ENCODE data around the gene ADAM11.

Gene ADAM11

DNA sequence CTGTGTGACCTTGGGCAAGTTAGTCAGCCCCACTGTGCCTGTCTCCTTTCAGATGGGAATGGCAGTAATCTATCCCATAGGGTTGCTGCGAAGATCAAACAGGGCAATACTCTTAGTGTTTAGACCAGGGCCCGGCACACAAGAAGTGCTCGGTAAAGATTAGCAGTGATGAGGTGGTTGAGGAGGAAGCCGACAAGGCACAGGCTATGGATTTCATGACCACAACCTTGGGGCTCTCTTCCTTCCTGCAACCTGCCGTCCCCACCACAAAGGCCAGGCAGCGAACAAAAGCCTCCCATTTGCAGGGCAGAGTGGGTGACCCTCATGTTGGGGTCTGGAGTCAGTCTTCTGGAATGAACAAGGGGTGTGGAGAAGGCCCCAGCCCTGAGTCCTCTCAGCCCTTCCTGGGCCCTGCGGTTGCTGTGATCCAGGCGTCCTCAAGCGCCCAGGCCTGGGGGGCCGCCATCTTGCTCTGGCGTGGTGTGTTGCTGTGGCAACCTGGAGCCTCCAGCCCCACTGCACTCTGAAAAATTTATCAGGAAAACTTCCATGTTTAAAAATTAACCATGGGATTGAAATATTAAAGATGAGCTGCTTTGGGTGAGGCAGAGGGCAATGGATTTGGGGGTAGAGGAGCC, 9.8 kb downstream of the ADAM11 start:
- no peak for TF ChIP-seq CTCF (conservative IDR thresholded peaks at IDR 0.05)

GRCh38 chr17:44769230-44769629, 10.4 kb downstream of the ADAM11 start:
- H3K27ac ChIP-seq = no peak overlapping the region
- TF ChIP-seq CTCF (conservative IDR thresholded peaks at IDR 0.05) = no peak

More for the DNA sequence above, 9.8 kb downstream of the ADAM11 start:
- no peak overlapping the region for H3K27ac ChIP-seq

DNA sequence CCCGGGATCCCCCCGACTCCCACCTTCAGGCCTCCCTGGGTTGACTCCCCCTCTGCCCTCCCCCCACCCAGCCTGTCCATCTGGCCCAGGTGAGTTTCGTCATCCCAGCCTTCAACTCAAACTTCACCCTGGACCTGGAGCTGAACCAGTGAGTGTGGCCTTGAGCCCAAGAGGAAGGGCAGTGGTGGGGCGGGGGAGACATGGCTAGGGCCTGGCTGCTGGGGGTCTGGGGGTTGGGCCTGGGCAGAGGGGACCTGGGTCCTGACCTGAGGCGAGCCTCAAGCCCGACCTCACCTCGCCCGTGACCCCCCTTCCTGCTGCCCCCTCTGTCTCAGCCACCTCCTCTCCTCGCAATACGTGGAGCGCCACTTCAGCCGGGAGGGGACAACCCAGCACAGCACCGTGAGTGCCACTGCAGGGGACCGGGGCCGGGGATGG, 10.9 kb downstream of the ADAM11 start:
- no peak overlapping the region for H3K27ac ChIP-seq

DNA sequence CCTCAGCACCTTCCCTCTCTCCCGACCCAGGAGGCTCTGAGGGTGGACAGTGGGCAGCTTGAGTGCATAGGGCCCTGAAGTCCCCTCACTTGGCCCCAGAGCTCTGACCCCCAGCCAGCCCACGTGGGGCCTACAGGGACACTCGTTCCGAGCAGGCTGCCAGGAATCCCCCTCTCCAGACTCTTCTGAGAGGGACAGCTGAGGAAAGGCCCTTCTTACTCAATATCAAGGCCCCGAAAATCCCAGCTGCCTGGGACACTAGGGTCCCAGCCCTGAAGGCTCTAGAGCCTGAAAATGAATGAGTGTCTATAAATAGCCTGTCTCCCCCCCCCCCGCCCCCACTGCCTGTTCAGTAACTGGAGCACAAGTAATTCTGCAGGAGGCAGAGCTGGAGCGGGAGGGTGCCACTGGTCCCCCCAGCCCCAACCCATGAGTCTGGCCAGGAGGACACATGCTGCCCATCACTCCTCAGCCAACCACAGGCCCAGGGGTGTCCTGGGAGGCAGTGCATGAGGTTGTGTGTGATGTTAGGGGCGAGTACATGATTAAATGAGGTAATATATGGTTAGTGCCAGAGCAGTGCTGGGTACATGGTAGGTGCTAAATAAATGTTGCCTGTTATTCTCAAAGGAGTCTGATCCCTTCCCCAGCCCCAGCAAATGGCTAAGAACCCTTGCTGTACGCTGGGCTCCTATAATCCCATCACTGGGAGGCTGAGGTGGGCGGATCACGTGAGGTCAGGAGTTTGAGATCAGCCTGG, 11.6 kb downstream of the ADAM11 start:
- H3K27ac ChIP-seq = no peak overlapping the region
- TF ChIP-seq CTCF (conservative IDR thresholded peaks at IDR 0.05) = no peak

More for the DNA sequence above, 10.9 kb downstream of the ADAM11 start:
- no peak for TF ChIP-seq CTCF (conservative IDR thresholded peaks at IDR 0.05)

DNA sequence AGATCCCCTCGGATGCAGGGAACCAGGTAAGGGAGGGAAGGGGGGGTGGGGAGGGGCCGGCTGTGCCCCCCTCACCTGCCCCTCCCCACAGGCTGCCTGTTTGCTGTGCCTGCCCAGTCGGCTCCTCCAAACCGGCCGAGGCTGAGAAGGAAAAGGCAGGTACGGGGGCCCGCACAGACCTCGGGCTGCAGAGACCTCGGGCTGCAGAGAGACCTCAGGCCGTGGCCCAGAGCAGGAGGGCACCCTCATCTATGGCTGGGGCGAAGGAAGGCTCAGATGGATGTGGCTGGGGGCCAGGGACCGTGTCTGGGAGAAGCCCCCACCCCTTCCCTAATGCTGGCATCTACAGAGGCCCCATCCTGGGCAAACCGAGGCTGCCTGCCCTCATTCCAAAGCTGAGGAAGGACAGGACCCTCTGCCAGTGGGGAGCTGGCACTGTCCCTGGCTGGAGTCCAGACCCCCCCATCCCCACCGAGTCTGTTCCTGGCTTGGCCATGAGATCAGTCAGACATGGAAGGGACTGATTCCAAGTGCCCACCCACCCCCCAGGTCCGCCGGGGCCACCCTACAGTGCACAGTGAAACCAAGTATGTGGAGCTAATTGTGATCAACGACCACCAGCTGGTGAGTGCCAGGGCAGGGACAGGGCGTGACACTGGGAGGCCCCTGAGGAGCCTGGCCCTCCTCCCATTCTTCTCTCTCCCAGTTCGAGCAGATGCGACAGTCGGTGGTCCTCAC, 13.7 kb downstream of the ADAM11 start:
- TF ChIP-seq CTCF (conservative IDR thresholded peaks at IDR 0.05) = no peak

DNA sequence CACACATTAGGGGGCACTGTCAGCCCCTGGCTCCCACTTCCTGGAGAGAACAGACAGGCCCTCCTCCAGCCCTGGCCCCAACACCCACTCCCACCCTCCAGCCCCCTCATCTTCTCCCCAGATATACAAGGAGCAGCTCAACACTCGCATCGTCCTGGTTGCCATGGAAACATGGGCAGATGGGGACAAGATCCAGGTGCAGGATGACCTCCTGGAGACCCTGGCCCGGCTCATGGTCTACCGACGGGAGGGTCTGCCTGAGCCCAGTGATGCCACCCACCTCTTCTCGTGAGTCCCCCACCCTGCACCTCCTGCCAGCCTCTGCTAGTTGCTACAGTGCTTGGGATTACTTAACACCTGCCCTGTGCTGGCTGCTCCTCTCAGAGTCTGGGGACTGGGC, 14.4 kb downstream of the ADAM11 start:
- TF ChIP-seq CTCF (conservative IDR thresholded peaks at IDR 0.05) = no peak

More for the DNA sequence above, 13.7 kb downstream of the ADAM11 start:
- H3K27ac ChIP-seq = no peak overlapping the region

More for the DNA sequence above, 14.4 kb downstream of the ADAM11 start:
- no peak overlapping the region for H3K27ac ChIP-seq

Measured in VCaP (cell line).